ENCODE measurements around the gene CATSPERZ.
"Not testable (repeated sequence)": the region's sequence is repeated elsewhere in the genome, so short reads cannot be mapped to it uniquely, and the experiment has no call there.

The CATSPERZ gene

DNA sequence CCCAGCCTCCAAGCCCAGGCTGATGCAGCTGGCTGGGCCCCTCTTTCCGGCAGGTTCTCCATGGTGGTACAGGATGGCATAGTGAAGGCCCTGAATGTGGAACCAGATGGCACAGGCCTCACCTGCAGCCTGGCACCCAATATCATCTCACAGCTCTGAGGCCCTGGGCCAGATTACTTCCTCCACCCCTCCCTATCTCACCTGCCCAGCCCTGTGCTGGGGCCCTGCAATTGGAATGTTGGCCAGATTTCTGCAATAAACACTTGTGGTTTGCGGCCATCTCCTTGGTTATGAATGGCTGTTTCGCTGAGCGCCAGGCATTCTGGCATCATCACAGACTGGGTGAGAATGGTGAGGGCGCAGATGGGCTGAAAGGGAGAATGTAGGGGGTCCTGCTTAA is 21.4 kb downstream of the CATSPERZ start:
- DNase-seq (ENCODE audit: extremely low spot score): no peak
- no peak for TF ChIP-seq CTCF (IDR thresholded peaks at IDR 0.05; ENCODE audit: control extremely low read depth, extremely low read depth, low read depth, missing control alignments)
- CTCF ChIA-PET: interaction anchor here (1.8 to 2.5 kb wide), 2 partner anchors 10 to 35 kb away, joined by 4 to 14 read pairs; no protein-coding TSS in a partner anchor
- POLR2A ChIA-PET: no interaction called here

DNA sequence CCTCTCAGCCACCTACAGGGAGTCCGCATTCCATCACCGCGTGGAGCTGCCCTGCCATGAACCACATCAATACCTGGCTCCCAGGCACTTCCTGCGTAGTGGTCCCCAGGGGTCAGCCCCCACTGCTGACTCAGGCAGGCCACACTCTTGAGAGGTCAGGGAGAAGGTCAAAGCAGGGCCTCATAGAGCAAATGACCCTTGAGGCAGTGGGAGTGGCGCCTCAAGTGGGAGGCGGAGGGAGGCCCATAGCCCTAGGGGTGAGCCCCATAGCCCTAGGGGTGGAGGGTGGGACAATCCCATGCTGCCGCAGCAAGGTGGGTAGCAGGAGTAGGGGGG is 22.7 kb downstream of the CATSPERZ start:
- POLR2A ChIA-PET: interaction anchor here (1.3 kb wide), 1 partner anchor 12 kb away, joined by 3 read pairs; no protein-coding TSS in a partner anchor
- no peak for TF ChIP-seq CTCF (IDR thresholded peaks at IDR 0.05; ENCODE audit: control extremely low read depth, extremely low read depth, low read depth, missing control alignments)
- no peak for DNase-seq (ENCODE audit: extremely low spot score)
- CTCF ChIA-PET: interaction anchor here (1.1 to 2.5 kb wide), 5 partner anchors 9 to 118 kb away, joined by 3 to 14 read pairs (median 4); no protein-coding TSS in a partner anchor

- CTCF ChIA-PET: interaction anchor here (1.1 to 2.5 kb wide), 5 partner anchors 8 to 119 kb away, joined by 3 to 14 read pairs (median 4); no protein-coding TSS in a partner anchor
- no peak for TF ChIP-seq CTCF (IDR thresholded peaks at IDR 0.05; ENCODE audit: control extremely low read depth, extremely low read depth, low read depth, missing control alignments)
- no peak for DNase-seq (ENCODE audit: extremely low spot score)
- POLR2A ChIA-PET: interaction anchor here (1.3 kb wide), 2 partner anchors 12 to 137 kb away, joined by 3 read pairs; partner anchors contain the start of gene STIP1
These were observed 23.2 kb downstream of the CATSPERZ start for GRCh38 chr11:64323373-64323772.

DNA sequence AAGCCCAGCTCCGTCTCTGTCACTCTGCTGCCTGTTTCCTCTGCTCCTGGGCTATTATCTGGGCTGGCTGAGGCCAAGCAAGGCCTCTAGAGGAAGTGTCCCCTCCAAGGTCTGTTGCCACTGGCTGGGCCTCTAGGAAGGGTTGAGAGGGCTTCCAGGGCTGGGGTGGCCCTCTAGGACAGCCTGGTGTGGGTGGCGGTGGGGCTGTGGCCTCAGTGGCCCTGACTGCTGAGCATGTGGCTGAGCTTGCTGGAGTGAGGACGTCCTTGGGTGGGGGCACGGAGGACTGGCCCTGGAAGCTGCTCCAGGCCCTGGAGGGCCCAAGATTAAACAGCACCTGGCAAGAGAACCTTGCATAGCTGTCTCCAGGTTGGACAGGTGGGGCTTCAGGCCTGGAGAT is 23.8 kb downstream of the CATSPERZ start:
- not testable (repeated sequence) for DNase-seq (ENCODE audit: extremely low spot score)
- ChIA-PET CTCF (interaction anchor here (1.1 to 2.5 kb wide), 6 partner anchors 8 to 126 kb away, joined by 3 to 14 read pairs (median 4); no protein-coding TSS in a partner anchor), POLR2A (interaction anchor here (1.3 kb wide), 2 partner anchors 11 to 138 kb away, joined by 3 read pairs; partner anchors contain the start of gene STIP1)

DNA sequence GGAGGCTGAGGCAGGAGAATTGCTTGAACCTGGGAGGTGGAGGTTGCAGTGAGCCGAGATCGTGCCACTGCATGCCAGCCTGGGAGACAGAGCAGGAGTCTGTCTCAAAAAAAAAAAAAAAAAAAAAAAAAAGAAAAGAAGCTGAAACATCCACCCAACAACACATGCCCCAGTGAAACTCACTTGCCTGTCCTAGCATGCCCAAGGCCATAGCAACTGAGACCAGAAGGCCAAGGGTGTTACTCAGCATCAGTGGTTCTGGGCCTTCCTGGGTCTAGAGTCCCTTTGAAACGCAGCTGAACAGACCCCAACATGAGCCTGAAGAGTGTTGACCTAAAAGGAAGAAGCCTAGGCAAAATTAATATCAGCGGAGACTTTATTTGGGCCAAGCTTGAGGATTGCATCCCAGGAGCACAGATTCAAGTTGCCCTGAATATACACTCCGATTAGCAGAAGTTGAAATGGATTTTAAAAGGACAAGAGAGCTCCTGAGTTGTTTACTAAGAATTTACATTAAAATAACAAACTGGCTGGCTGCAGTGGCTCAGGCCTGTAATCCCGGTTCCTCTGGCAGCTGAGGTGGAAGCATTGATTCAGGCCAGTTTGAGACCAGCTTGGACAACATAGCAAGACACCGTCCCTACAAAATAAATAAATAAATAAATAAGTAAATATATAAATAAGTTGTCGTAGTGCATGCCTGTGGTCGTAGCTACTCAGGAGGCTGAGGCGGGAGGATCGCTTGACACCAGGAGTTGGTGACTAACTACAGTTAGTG is 24.7 kb downstream of the CATSPERZ start:
- ChIA-PET POLR2A (interaction anchor here (0.6 to 1.3 kb wide), 3 partner anchors 10 to 1405 kb away, joined by 3 to 6 read pairs (median 5); partner anchors contain the start of gene STIP1), CTCF (interaction anchor here (1.2 to 1.8 kb wide), 3 partner anchors 24 to 125 kb away, joined by 3 to 4 read pairs (median 4); no protein-coding TSS in a partner anchor)
- no peak for TF ChIP-seq CTCF (IDR thresholded peaks at IDR 0.05; ENCODE audit: control extremely low read depth, extremely low read depth, low read depth, missing control alignments)
- no peak for DNase-seq (ENCODE audit: extremely low spot score)

GRCh38 chr11:64327375-64327774 is 27.2 kb downstream of the CATSPERZ start:
- ChIA-PET POLR2A (interaction anchor here (1.8 kb wide), 1 partner anchor 10 kb away, joined by 5 read pairs; the partner anchor contains the start of genes PRDX5 and TRMT112), CTCF (interaction anchor here (1.0 to 1.5 kb wide), 2 partner anchors 10 to 28 kb away, joined by 3 to 4 read pairs; partner anchors contain the start of gene PRDX5)
- TF ChIP-seq CTCF (IDR thresholded peaks at IDR 0.05; ENCODE audit: control extremely low read depth, extremely low read depth, low read depth, missing control alignments): no peak
- DNase-seq (ENCODE audit: extremely low spot score): no peak
